Neural cell (in vitro differentiated cells): ENCODE results near the gene DERL3.

Experiments used
- EP300 ChIP-seq: fragments of 450-650 bp; conservative IDR thresholded peaks from 2 replicates; pipeline ENCODE4 v1.6.1; 2014; ENCODE audit warnings: antibody characterized with exemption, mild to moderate bottlenecking, moderate library complexity; ENCODE audit not compliant: poor library complexity, severe bottlenecking
- EZH2 ChIP-seq: fragments of 200-600, 300-800 bp; shearing (Covaris generic), sonication (generic); IDR thresholded peaks from 2 replicates; pipeline ENCODE4 v1.6.1; 2014; ENCODE audit warnings: antibody characterized with exemption, low read length, borderline replicate concordance, mild to moderate bottlenecking; ENCODE audit not compliant: insufficient read depth, poor library complexity, severe bottlenecking
- POLR2AphosphoS5 ChIP-seq: IDR thresholded peaks from 2 replicates; pipeline ENCODE4 v1.6.1; 2012
- RAD21 ChIP-seq: fragments of 450-650 bp; conservative IDR thresholded peaks from 2 replicates; pipeline ENCODE4 v1.6.1; 2014; ENCODE audit warnings: antibody characterized with exemption, mild to moderate bottlenecking, moderate library complexity
- SMC3 ChIP-seq: fragments of 450-650 bp; conservative IDR thresholded peaks from 2 replicates; pipeline ENCODE4 v1.6.1; 2014; ENCODE audit warnings: antibody characterized with exemption, mild to moderate bottlenecking, moderate library complexity; ENCODE audit not compliant: poor library complexity
- TAF1 ChIP-seq: IDR thresholded peaks from 2 replicates; pipeline ENCODE4 v1.6.1; 2012; ENCODE audit warnings: low read depth
- TF ChIP-seq, protein P1 (sequence below): fragments of 450-650 bp; IDR thresholded peaks from 2 replicates; pipeline ENCODE4 v1.5.1; 2014; ENCODE audit warnings: antibody characterized with exemption, mild to moderate bottlenecking, moderate library complexity; ENCODE audit not compliant: poor library complexity, severe bottlenecking
- TF ChIP-seq, protein P2 (sequence below): IDR thresholded peaks from 2 replicates; pipeline ENCODE4 v1.6.1; 2012; ENCODE audit warnings: borderline replicate concordance

DNA sequence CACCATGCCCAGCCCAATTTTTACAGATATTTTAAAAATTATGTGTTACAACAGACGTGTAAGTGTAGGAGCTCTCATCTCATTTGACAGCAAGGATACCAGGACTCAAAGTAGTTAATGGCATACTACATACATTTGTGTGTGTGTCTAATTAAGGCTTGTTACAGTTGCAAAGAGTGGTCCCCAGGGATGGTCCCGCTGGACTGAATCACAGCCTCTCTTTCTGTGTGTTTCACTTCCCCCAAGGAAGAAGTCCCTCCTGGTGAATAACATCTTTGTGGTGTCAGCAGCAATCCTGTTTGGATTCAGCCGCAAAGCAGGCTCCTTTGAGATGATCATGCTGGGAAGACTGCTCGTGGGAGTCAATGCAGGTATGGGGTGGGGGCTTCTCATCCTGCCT is 36.1 kb upstream of the DERL3 start:
- TF ChIP-seq POLR2AphosphoS5 = no peak
- TF ChIP-seq, protein P1, sequence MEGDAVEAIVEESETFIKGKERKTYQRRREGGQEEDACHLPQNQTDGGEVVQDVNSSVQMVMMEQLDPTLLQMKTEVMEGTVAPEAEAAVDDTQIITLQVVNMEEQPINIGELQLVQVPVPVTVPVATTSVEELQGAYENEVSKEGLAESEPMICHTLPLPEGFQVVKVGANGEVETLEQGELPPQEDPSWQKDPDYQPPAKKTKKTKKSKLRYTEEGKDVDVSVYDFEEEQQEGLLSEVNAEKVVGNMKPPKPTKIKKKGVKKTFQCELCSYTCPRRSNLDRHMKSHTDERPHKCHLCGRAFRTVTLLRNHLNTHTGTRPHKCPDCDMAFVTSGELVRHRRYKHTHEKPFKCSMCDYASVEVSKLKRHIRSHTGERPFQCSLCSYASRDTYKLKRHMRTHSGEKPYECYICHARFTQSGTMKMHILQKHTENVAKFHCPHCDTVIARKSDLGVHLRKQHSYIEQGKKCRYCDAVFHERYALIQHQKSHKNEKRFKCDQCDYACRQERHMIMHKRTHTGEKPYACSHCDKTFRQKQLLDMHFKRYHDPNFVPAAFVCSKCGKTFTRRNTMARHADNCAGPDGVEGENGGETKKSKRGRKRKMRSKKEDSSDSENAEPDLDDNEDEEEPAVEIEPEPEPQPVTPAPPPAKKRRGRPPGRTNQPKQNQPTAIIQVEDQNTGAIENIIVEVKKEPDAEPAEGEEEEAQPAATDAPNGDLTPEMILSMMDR = no peak
- TF ChIP-seq EP300 = no peak
- TF ChIP-seq, protein P2, sequence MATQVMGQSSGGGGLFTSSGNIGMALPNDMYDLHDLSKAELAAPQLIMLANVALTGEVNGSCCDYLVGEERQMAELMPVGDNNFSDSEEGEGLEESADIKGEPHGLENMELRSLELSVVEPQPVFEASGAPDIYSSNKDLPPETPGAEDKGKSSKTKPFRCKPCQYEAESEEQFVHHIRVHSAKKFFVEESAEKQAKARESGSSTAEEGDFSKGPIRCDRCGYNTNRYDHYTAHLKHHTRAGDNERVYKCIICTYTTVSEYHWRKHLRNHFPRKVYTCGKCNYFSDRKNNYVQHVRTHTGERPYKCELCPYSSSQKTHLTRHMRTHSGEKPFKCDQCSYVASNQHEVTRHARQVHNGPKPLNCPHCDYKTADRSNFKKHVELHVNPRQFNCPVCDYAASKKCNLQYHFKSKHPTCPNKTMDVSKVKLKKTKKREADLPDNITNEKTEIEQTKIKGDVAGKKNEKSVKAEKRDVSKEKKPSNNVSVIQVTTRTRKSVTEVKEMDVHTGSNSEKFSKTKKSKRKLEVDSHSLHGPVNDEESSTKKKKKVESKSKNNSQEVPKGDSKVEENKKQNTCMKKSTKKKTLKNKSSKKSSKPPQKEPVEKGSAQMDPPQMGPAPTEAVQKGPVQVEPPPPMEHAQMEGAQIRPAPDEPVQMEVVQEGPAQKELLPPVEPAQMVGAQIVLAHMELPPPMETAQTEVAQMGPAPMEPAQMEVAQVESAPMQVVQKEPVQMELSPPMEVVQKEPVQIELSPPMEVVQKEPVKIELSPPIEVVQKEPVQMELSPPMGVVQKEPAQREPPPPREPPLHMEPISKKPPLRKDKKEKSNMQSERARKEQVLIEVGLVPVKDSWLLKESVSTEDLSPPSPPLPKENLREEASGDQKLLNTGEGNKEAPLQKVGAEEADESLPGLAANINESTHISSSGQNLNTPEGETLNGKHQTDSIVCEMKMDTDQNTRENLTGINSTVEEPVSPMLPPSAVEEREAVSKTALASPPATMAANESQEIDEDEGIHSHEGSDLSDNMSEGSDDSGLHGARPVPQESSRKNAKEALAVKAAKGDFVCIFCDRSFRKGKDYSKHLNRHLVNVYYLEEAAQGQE = no peak
- TF ChIP-seq EZH2 = no peak
- TF ChIP-seq RAD21 = no peak
- no peak for TF ChIP-seq SMC3
- TF ChIP-seq TAF1 = no peak
